HG03045 (cell line): ENCODE results near the gene FGF19.

Experiments used
- ATAC-seq: cut with Tn5 transposase; IDR thresholded peaks from one replicate; pipeline ENCODE4 v1.9.1; 2021; ENCODE audit warnings: mild to moderate bottlenecking, moderate library complexity; ENCODE audit not compliant: unreplicated experiment

The FGF19 gene

GRCh38 chr11:69718912-69719311, 15.1 kb upstream of the FGF19 start:
- ATAC-seq = no peak

- ATAC-seq = no peak
These were observed 14.3 kb upstream of the FGF19 start for GRCh38 chr11:69718147-69718546.

GRCh38 chr11:69716891-69717747, 13.3 kb upstream of the FGF19 start:
- ATAC-seq = no peak

GRCh38 chr11:69716099-69716498, 12.3 kb upstream of the FGF19 start:
- ATAC-seq = no peak

GRCh38 chr11:69715446-69715845, 11.6 kb upstream of the FGF19 start:
- ATAC-seq = no peak

GRCh38 chr11:69711822-69712801, 8.3 kb upstream of the FGF19 start:
- ATAC-seq = no peak

- no peak for ATAC-seq
These were observed 5.0 kb upstream of the FGF19 start for GRCh38 chr11:69708736-69709401.

- ATAC-seq = no peak
These were observed 3.4 kb upstream of the FGF19 start for GRCh38 chr11:69707176-69707575.

- no peak for ATAC-seq
These were observed 2.3 kb upstream of the FGF19 start for GRCh38 chr11:69705901-69706787.

GRCh38 chr11:69705351-69705811, 1.6 kb upstream of the FGF19 start:
- no peak for ATAC-seq

- no peak for ATAC-seq
These were observed 859 bp upstream of the FGF19 start for GRCh38 chr11:69704508-69705253.

- ATAC-seq = no peak
These were observed 412 bp downstream of the FGF19 start for GRCh38 chr11:69703453-69703767.

GRCh38 chr11:69702769-69703452, 911 bp downstream of the FGF19 start:
- ATAC-seq = no peak

- no peak for ATAC-seq
These were observed 1.6 kb downstream of the FGF19 start for GRCh38 chr11:69702239-69702691.

- no peak for ATAC-seq
These were observed 3.3 kb downstream of the FGF19 start for GRCh38 chr11:69700278-69701140.

GRCh38 chr11:69699213-69699612, 4.6 kb downstream of the FGF19 start:
- no peak for ATAC-seq

- ATAC-seq = no peak
These were observed 5.5 kb downstream of the FGF19 start for GRCh38 chr11:69698362-69698761.

- ATAC-seq = no peak
These were observed 6.0 kb downstream of the FGF19 start for GRCh38 chr11:69697861-69698260.
